GM18868 (cell line): ENCODE data around the gene SELENOO.

Experiments used
- ATAC-seq: cut with Tn5 transposase; IDR thresholded peaks from one replicate; pipeline ENCODE4 v1.9.1; 2021; ENCODE audit warnings: mild to moderate bottlenecking, moderate library complexity; ENCODE audit not compliant: unreplicated experiment

Gene SELENOO

GRCh38 chr22:50228366-50228765 lies 27.6 kb downstream of the SELENOO start:
- no peak for ATAC-seq

DNA sequence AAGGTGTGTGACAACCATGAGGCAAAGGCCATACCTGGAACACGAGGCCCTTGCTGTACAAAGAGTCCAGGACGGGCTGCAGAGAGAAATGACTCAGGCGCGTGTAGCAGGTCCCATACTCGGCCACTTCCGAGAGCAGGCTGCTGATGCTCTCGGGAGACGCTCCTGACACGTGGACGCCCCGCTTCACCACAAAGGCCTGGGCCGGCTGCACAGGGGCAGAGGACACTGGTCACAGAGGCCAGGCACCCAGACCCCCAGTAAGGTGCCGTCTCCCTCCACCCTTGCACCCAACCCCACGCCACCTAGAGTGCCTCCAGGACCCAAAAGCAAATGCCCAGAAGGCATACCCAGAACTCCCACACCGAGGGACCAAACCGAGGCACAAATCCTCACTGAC lies 28.6 kb downstream of the SELENOO start:
- ATAC-seq = no peak

- no peak for ATAC-seq
These were observed 31.8 kb downstream of the SELENOO start for GRCh38 chr22:50232481-50233151.

GRCh38 chr22:50233223-50233622 lies 32.4 kb downstream of the SELENOO start:
- ATAC-seq = no peak

- ATAC-seq = no peak
These were observed 36.1 kb downstream of the SELENOO start for GRCh38 chr22:50236731-50237409.

GRCh38 chr22:50238755-50239154 lies 37.9 kb downstream of the SELENOO start:
- ATAC-seq = no peak

DNA sequence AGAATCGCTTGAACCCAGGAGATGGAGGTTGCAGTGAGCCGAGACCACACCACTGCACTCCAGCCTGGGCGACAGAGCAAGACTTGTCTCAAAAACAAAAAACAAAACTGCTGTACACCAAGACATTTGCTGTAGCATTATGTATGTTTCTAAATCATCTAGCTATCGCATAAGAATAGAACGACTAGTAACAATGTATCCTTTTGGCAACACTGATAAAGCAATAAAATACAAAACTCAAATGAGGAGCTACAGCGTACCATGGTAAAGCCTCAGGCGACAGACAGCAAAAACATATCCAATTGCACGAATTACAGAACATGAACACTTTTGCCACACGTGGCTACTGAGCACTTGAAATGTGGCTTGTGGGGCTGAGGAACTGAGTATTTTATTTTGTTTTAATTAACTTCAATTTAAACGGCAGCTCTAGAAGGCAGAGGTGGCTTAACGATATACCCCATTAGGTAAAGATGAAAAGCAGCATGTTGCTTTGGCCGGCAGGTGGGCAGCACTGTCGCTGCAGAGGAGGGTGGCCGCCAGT lies 41.7 kb downstream of the SELENOO start:
- ATAC-seq = no peak

- ATAC-seq = no peak
These were observed 43.0 kb downstream of the SELENOO start for GRCh38 chr22:50243685-50244419.

DNA sequence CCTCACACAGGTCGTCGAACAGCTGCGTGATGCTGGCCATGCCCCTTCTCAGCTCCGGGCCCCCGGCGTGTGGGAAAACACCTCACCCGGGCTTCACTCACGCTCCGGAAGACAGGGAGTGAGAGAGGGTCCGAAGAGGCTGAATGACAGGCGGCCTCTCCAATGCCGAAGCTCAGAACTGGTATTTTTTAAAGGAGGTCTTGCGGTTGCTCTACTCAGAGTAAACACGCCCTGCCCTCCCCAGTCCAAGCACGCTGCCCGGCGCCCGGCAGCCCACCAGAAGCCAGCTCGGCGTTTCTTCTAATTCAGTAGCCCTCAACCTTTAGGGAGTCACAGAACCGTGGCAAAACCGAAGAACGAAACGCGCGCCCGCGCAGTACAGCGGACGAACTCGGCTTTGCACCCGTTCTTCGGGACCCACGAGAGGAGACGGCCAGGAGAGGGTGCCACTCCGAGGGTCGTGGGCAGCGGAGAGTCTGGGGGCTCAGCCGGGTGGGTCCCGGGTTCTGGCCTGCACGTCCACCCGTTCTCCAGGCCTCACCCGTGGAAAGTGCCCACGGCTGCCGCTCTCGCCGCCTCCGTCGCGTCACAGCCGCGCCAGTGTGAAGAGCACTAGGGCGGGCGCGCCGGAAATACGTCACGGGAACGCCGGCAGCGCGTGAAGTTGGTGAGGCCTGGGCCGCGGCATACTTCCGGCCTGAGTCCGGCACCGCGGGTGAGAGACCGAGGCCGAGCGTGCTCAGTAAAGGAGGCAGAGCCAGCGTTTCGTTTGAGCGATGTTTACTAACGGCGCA lies 43.8 kb downstream of the SELENOO start, which contains the start of gene TUBGCP6:
TUBGCP6 (minus strand) TSS at position 604 of the 794 bp plus-strand sequence; CDS start at position 40, 564 bp downstream.
- peak; percentile 73 for ATAC-seq

DNA sequence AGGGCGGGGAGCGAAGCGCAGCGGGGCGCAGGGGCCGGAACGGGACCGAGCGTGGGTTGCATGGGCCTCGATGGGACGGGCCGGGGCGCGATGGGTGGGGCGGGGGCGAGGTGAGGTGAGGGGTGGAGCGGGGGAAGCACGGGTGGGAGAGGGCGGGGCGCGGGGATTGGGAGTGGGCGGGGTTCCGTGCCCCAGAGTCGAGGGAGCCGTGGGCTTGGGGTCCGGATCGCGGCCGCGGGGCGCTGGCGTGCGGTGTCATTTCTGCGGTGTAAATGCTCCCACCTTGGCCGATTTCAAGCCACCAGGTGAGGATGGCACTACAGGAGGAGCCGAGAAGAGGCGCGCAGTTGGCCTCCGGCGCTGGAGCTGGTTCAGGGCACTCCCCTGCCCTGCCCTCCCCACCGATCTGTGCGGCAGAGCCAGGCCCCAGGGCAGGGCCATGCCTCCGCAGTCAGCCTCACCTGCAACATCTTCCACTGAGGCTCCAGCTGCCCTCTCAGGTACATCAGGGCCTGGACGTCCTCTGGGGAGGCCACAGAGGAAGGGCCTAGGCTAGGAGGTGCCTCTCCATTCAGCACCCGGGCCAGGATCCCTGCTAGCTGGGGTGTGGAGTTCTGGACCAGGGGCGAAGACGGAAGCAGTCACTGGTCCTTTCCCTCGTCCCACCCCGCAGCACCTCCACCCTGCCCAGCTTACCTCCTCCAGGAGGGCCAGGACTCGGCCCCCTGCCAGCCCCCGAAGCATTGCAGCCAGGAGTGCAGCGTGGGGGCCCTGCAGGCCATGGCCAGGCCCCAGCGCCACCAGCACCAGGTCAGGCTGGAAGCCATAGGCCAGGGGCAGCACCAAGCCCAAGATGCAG lies 44.6 kb downstream of the SELENOO start:
- peak; percentile 27 for ATAC-seq

- no peak for ATAC-seq
These were observed 45.7 kb downstream of the SELENOO start for GRCh38 chr22:50246242-50247175.

GRCh38 chr22:50247748-50248147 lies 46.9 kb downstream of the SELENOO start:
- ATAC-seq = no peak

GRCh38 chr22:50248196-50249081 lies 47.6 kb downstream of the SELENOO start:
- no peak for ATAC-seq

GRCh38 chr22:50249341-50250248 lies 48.8 kb downstream of the SELENOO start:
- ATAC-seq = no peak

GRCh38 chr22:50250249-50250554 lies 49.4 kb downstream of the SELENOO start:
- no peak for ATAC-seq

- peak; percentile 57 for ATAC-seq
These were observed 50.0 kb downstream of the SELENOO start, which contains the start of gene HDAC10 for GRCh38 chr22:50250555-50251476. Gene HDAC10, minus strand, starts transcription at chr22:50251265. Its CDS starts 233 bp downstream, at chr22:50251032.
